Spleen (tissue), 7 donors: Measurements from ENCODE around the gene FUT3.

Source experiments
- CTCF ChIP-seq, 11 experiments: fragments of 200-600 bp in 7 of 11; fragments of 450-650 bp in 4 of 11; sonication (generic) in 4 of 11; IDR thresholded peaks in 8 of 11; conservative IDR thresholded peaks in 3 of 11; 1 replicate in 7 of 11; 2 replicates in 4 of 11; pipeline versions ENCODE4 v1.4.0 to v1.8.0; 2016 to 2021; ENCODE audit warnings: antibody characterized with exemption in 11 of 11, inconsistent platforms in 4 of 11, mild to moderate bottlenecking in 1 of 11
- POLR2AphosphoS5 ChIP-seq, 3 donors: sonication (generic); formaldehyde crosslinking; IDR thresholded peaks; one replicate each; pipeline ENCODE4 v1.5.1; 2017; ENCODE audit warnings: antibody characterized with exemption in 3 of 3
- donor health status: DM: no; HTN: no; CAD: no; lungs with moderate emphysema.
- donor health status: DM: no; HTN: no; CAD: no.
- donor health status: DM: no; HTN: no; CAD: no.

GRCh38 chr19:5824751-5825150, 26.5 kb downstream of the FUT3 start:
- TF ChIP-seq POLR2AphosphoS5 (IDR thresholded peaks at IDR 0.05) (no peak), CTCF (IDR thresholded peaks at IDR 0.05 in 8 of 11, conservative IDR thresholded peaks at IDR 0.05 in 3 of 11) (no peak)
